HG03460 (cell line): ENCODE measurements around the gene SEPTIN1.
A peak's percentile ranks its signal among the peaks of the same experiment; 100 is the strongest.
"Not testable (repeated sequence)": the region's sequence is repeated elsewhere in the genome, so short reads cannot be mapped to it uniquely, and the experiment has no call there.

Experiments used
- ATAC-seq: cut with Tn5 transposase; IDR thresholded peaks from one replicate; pipeline ENCODE4 v1.9.1; 2021; ENCODE audit not compliant: unreplicated experiment

SEPTIN1 gene

GRCh38 chr16:30346286-30346685 lies 36.1 kb downstream of the SEPTIN1 start:
- no peak for ATAC-seq

DNA sequence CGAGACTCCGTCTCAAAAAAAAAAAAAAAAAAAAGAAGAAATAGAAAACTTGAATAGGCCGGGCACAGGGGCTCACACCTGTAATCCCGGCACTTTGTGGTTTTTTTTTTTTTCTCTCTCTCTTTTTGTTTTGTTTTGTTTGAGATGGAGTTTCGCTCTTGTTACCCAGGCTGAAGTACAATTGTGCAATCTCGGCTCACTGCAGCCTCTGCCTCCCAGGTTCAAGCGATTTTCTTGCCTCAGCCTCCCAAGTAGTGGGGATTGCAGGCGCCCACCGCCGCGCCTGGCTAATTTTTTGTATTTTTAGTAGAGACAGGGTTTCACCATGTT lies 38.9 kb downstream of the SEPTIN1 start:
- not testable (repeated sequence) for ATAC-seq

GRCh38 chr16:30342751-30343490 lies 39.4 kb downstream of the SEPTIN1 start:
- ATAC-seq: no peak

DNA sequence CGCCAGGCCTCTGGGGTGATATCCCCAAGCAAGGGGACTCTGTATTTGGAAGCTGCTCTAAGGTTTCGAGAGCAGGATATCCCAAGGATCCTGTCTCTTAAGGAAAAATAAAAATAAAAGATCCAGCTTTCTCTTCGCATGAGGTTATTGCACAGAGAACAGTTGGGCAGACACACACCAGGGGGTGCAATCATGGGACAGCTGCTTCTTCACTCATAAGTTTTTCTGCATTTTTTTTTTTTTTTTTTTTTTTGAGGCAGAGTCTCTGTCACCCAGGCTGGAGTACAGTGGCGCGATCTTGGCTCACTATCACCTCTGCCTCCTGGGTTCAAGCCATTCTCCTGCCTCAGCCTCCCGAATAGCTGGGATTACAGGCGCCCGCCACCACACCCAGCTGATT lies 40.4 kb downstream of the SEPTIN1 start:
- ATAC-seq: not testable (repeated sequence)

DNA sequence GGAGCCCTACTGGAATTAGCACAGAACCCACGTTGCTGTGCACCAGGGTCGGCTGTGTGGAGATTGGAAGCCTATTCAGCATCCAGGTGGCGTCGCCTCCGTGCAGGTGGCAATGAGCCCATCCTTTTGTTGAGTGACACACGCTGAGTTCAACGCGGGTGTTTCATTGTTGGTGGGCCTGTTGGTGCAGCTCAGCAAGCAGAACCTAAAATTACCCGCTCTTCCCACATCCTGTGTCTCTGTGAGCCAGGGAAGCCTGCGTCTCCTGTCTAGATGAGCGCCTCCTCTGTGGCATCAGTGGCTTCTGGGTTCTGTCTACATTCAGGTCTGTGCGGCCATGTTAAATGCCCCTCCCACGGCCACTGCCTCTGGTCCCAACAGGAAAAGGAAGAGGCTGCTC lies 41.7 kb downstream of the SEPTIN1 start:
- ATAC-seq: no peak

DNA sequence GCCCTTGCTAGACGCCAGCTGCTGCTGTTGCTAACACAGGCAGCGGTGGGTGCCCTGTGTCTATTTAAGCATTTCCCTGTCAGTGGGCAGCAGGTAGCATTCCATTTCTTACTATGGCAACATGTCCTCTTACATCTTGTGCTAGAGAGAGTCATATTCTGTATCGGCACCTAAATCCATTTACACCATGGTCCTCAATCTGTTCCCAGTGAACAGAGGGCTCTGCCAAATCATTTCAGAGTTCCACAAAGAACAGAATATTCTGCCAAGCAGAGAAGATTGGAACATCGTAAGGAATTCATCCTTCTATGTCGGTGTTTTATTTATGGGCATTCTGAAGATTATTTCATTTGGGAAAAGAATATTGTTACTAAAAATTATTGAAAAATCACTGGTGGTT lies 43.6 kb downstream of the SEPTIN1 start:
- ATAC-seq: not testable (repeated sequence)

DNA sequence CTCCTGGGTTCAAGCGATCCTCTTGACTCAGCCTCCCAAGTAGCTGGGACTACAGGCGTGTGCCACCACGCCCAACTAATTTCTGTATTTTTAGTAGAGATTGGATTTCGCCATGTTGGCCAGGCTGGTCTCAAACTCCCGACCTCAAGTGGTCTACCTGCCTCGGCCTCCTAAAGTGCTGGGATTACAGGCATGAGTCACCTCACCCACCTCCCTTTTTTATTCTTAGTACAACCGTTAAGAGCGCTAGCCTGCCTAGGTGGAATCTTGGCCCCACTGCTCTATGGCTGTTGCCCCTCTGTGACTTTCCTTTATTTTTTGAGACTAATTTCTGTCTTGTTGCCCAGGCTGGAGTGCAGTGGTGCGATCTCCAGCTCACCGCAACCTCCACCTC lies 44.4 kb downstream of the SEPTIN1 start:
- ATAC-seq: not testable (repeated sequence)

- peak; percentile 21 for ATAC-seq
These were observed 46.5 kb downstream of the SEPTIN1 start for GRCh38 chr16:30335598-30336474.

GRCh38 chr16:30335028-30335597 lies 47.2 kb downstream of the SEPTIN1 start:
- peak; percentile 57 for ATAC-seq

GRCh38 chr16:30334473-30334989 lies 47.8 kb downstream of the SEPTIN1 start:
- peak; percentile 78 for ATAC-seq
